ENCODE results near the gene ADAMTS3. TPM values are rescaled to one million over a fixed set of nuclear protein-coding genes. Genes with fewer than 3 reads are reported as not detected.

Gene ADAMTS3
- total RNA-seq, 2 donors from 2014 or later: 5.8 to 13.0 TPM

GRCh38 chr4:72527038-72527646 is 41.9 kb downstream of the ADAMTS3 start:
- no peaks in the 10 kb centered on the region for H3K9me3 ChIP-seq (ENCODE audit: control insufficient read depth, low read length)
- H3K4me1 ChIP-seq (ENCODE audit: control insufficient read depth, insufficient read depth, low read length): no peaks in the 10 kb centered on the region
- H3K27me3 Mint-ChIP-seq (ENCODE audit: insufficient read depth): no peaks in the 10 kb centered on the region
- H3K36me3 Mint-ChIP-seq (ENCODE audit: low read depth): no peaks in the 10 kb centered on the region
- no peaks in the 10 kb centered on the region for H3K4me1 Mint-ChIP-seq
- no peak overlapping the region for H3K4me3 ChIP-seq (ENCODE audit: low read length)
- no peaks in the 10 kb centered on the region for H3K27me3 ChIP-seq (ENCODE audit: control insufficient read depth, insufficient read depth, low read length, poor library complexity, severe bottlenecking)
- TF ChIP-seq CTCF (conservative IDR thresholded peaks at IDR 0.05): peak; percentile 38
- no peak for DNase-seq
- no peak overlapping the region for H3K27ac ChIP-seq (ENCODE audit: low read depth, low read length)
- H3K27ac Mint-ChIP-seq: no peak overlapping the region
- WGBS, 2 experiments (ENCODE audit: insufficient coverage in 1 of 2, insufficient read length in 1 of 2): 92 to 100% methylated on average over 1 to 2 of the region's 2 CpGs
- peaks cover 1% of the 10 kb centered on the region for H3K9me3 Mint-ChIP-seq
- H3K4me3 Mint-ChIP-seq: no peak overlapping the region
- H3K36me3 ChIP-seq (ENCODE audit: control insufficient read depth, insufficient read depth, low read length): no peaks in the 10 kb centered on the region
- no peak overlapping the region for H3K9ac ChIP-seq (ENCODE audit: extremely low read depth, low read length, poor library complexity, severe bottlenecking)

- H3K36me3 ChIP-seq (ENCODE audit: control insufficient read depth, insufficient read depth, low read length): no peaks in the 10 kb centered on the region
- no peaks in the 10 kb centered on the region for H3K36me3 Mint-ChIP-seq (ENCODE audit: low read depth)
- no peaks in the 10 kb centered on the region for H3K4me1 Mint-ChIP-seq
- H3K27ac Mint-ChIP-seq: no peak overlapping the region
- no peaks in the 10 kb centered on the region for H3K27me3 Mint-ChIP-seq (ENCODE audit: insufficient read depth)
- no peak overlapping the region for H3K9ac ChIP-seq (ENCODE audit: extremely low read depth, low read length, poor library complexity, severe bottlenecking)
- H3K27me3 ChIP-seq (ENCODE audit: control insufficient read depth, insufficient read depth, low read length, poor library complexity, severe bottlenecking): no peaks in the 10 kb centered on the region
- H3K4me1 ChIP-seq (ENCODE audit: control insufficient read depth, insufficient read depth, low read length): no peaks in the 10 kb centered on the region
- H3K9me3 Mint-ChIP-seq: peaks cover 11% of the 10 kb centered on the region
- H3K27ac ChIP-seq (ENCODE audit: low read depth, low read length): no peak overlapping the region
- H3K9me3 ChIP-seq (ENCODE audit: control insufficient read depth, low read length): peaks cover 12% of the 10 kb centered on the region
- 80 to 93% methylated on average over 1 to 2 of the region's 2 CpGs for WGBS, 2 experiments (ENCODE audit: insufficient coverage in 1 of 2, insufficient read length in 1 of 2)
- H3K4me3 ChIP-seq (ENCODE audit: low read length): no peak overlapping the region
- H3K4me3 Mint-ChIP-seq: no peak overlapping the region
- no peak for DNase-seq
- TF ChIP-seq CTCF (conservative IDR thresholded peaks at IDR 0.05): no peak
These were observed 43.1 kb downstream of the ADAMTS3 start for GRCh38 chr4:72525938-72526337.

DNA sequence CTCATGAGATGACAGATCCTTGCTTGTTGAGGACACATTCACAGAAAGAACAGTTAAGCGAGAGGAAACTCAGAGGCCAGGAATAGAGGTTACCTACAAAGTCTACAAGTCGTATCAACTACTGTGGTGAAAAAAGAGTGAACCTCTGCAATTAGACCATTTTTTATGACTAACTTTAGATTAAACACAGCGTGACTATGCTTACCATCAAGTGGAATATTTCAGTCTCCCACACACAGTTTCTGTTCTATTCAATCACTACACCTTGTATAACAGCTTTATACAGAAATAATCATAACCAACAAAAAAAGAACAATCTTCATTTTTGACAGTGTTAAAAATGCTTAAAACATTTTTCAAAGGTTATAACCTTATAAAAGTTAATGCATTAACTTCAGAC is 46.6 kb downstream of the ADAMTS3 start:
- no peaks in the 10 kb centered on the region for H3K36me3 Mint-ChIP-seq (ENCODE audit: low read depth)
- H3K27ac Mint-ChIP-seq: no peak overlapping the region
- no peak overlapping the region for H3K4me3 ChIP-seq (ENCODE audit: low read length)
- DNase-seq: no peak
- no peak overlapping the region for H3K4me3 Mint-ChIP-seq
- H3K4me1 ChIP-seq (ENCODE audit: control insufficient read depth, insufficient read depth, low read length): no peaks in the 10 kb centered on the region
- H3K27ac ChIP-seq (ENCODE audit: low read depth, low read length): no peak overlapping the region
- no peaks in the 10 kb centered on the region for H3K4me1 Mint-ChIP-seq
- no peak overlapping the region for H3K9ac ChIP-seq (ENCODE audit: extremely low read depth, low read length, poor library complexity, severe bottlenecking)
- H3K9me3 ChIP-seq (ENCODE audit: control insufficient read depth, low read length): peaks cover 12% of the 10 kb centered on the region
- no peaks in the 10 kb centered on the region for H3K27me3 Mint-ChIP-seq (ENCODE audit: insufficient read depth)
- no peaks in the 10 kb centered on the region for H3K27me3 ChIP-seq (ENCODE audit: control insufficient read depth, insufficient read depth, low read length, poor library complexity, severe bottlenecking)
- H3K36me3 ChIP-seq (ENCODE audit: control insufficient read depth, insufficient read depth, low read length): no peaks in the 10 kb centered on the region
- no peak for TF ChIP-seq CTCF (conservative IDR thresholded peaks at IDR 0.05)
- H3K9me3 Mint-ChIP-seq: peaks cover 30% of the 10 kb centered on the region
- 88 to 100% methylated on average over 3 of the region's 3 CpGs for WGBS, 2 experiments (ENCODE audit: insufficient coverage in 1 of 2, insufficient read length in 1 of 2)
